OCI-LY7 (cell line): Measurements from ENCODE around the gene MACROD2.

Experiments
- EZH2phosphoT487 ChIP-seq: fragments of 200-600 bp; sonication (generic); IDR thresholded peaks from 2 replicates; pipeline ENCODE4 v1.6.1; 2018; ENCODE audit warnings: low read depth, borderline replicate concordance, mild to moderate bottlenecking, mixed run types, antibody characterized with exemption, low read length, moderate library complexity, mixed read lengths
- TF ChIP-seq, protein P1 (sequence below): fragments of 200-600 bp; sonication (generic); conservative IDR thresholded peaks from 2 replicates; pipeline ENCODE4 v1.5.1; 2014; ENCODE audit warnings: mild to moderate bottlenecking, antibody characterized with exemption, low read length, moderate library complexity, mixed read lengths

- TF ChIP-seq, protein P1, sequence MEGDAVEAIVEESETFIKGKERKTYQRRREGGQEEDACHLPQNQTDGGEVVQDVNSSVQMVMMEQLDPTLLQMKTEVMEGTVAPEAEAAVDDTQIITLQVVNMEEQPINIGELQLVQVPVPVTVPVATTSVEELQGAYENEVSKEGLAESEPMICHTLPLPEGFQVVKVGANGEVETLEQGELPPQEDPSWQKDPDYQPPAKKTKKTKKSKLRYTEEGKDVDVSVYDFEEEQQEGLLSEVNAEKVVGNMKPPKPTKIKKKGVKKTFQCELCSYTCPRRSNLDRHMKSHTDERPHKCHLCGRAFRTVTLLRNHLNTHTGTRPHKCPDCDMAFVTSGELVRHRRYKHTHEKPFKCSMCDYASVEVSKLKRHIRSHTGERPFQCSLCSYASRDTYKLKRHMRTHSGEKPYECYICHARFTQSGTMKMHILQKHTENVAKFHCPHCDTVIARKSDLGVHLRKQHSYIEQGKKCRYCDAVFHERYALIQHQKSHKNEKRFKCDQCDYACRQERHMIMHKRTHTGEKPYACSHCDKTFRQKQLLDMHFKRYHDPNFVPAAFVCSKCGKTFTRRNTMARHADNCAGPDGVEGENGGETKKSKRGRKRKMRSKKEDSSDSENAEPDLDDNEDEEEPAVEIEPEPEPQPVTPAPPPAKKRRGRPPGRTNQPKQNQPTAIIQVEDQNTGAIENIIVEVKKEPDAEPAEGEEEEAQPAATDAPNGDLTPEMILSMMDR, result no peak
- no peak for TF ChIP-seq EZH2phosphoT487
Observed at GRCh38 chr20:15763366-15763765, 1768.0 kb downstream of the MACROD2 start.
